GM21360 (cell line): ENCODE data around the gene DLEC1.
"Not testable (repeated sequence)": the region's sequence is repeated elsewhere in the genome, so short reads cannot be mapped to it uniquely, and the experiment has no call there.

Experiments used
- ATAC-seq: cut with Tn5 transposase; IDR thresholded peaks from one replicate; pipeline ENCODE4 v1.9.1; 2021; ENCODE audit warnings: mild to moderate bottlenecking, moderate library complexity; ENCODE audit not compliant: unreplicated experiment

Gene DLEC1

GRCh38 chr3:38018296-38019266 lies 20.4 kb upstream of the DLEC1 start:
- no peak for ATAC-seq

GRCh38 chr3:38019658-38020341 lies 19.2 kb upstream of the DLEC1 start:
- no peak for ATAC-seq

GRCh38 chr3:38020342-38020726 lies 18.7 kb upstream of the DLEC1 start:
- ATAC-seq, result no peak

- no peak for ATAC-seq
Measured at GRCh38 chr3:38021196-38021595, 17.8 kb upstream of the DLEC1 start.

GRCh38 chr3:38022301-38022700 lies 16.7 kb upstream of the DLEC1 start:
- no peak for ATAC-seq

- no peak for ATAC-seq
Measured at GRCh38 chr3:38022896-38023709, 15.9 kb upstream of the DLEC1 start.

- ATAC-seq, result no peak
Measured at GRCh38 chr3:38026856-38027255, 12.2 kb upstream of the DLEC1 start.

- ATAC-seq, result no peak
Measured at GRCh38 chr3:38027466-38028465, 11.2 kb upstream of the DLEC1 start.

- no peak for ATAC-seq
Measured at GRCh38 chr3:38028621-38029361, 10.2 kb upstream of the DLEC1 start.

GRCh38 chr3:38029400-38030125 lies 9.4 kb upstream of the DLEC1 start, which contains the start of gene PLCD1:
TSS of gene PLCD1 (minus strand) at chr3:38029642. CDS start at chr3:38029539, 103 bp downstream.
- ATAC-seq, result no peak

GRCh38 chr3:38030126-38031021 lies 8.6 kb upstream of the DLEC1 start:
- ATAC-seq, result no peak

GRCh38 chr3:38031022-38031994 lies 7.7 kb upstream of the DLEC1 start:
- ATAC-seq, result no peak

- no peak for ATAC-seq
Measured at GRCh38 chr3:38032328-38032865, 6.6 kb upstream of the DLEC1 start.

- ATAC-seq, result not testable (repeated sequence)
Measured at GRCh38 chr3:38033586-38033985, 5.4 kb upstream of the DLEC1 start.

- not testable (repeated sequence) for ATAC-seq
Measured at GRCh38 chr3:38034335-38034734, 4.7 kb upstream of the DLEC1 start.

GRCh38 chr3:38036286-38036685 lies 2.7 kb upstream of the DLEC1 start:
- ATAC-seq, result no peak
